HG02571 (cell line): ENCODE results near the gene PASK.

Experiments
- ATAC-seq: cut with Tn5 transposase; IDR thresholded peaks from one replicate; pipeline ENCODE4 v1.9.1; 2021; ENCODE audit warnings: mild to moderate bottlenecking, moderate library complexity; ENCODE audit not compliant: unreplicated experiment

PASK gene

GRCh38 chr2:241084856-241085444 is 64.3 kb downstream of the PASK start:
- no peak for ATAC-seq

- ATAC-seq, result no peak
These were observed 66.2 kb downstream of the PASK start for GRCh38 chr2:241083091-241083415.

GRCh38 chr2:241082341-241083090 is 66.8 kb downstream of the PASK start:
- no peak for ATAC-seq

GRCh38 chr2:241081643-241082340 is 67.5 kb downstream of the PASK start:
- no peak for ATAC-seq

- no peak for ATAC-seq
These were observed 68.1 kb downstream of the PASK start for GRCh38 chr2:241081190-241081642.

- ATAC-seq, result no peak
These were observed 68.7 kb downstream of the PASK start for GRCh38 chr2:241080405-241081189.

- ATAC-seq, result no peak
These were observed 74.3 kb downstream of the PASK start for GRCh38 chr2:241074901-241075540.

GRCh38 chr2:241074065-241074818 is 75.0 kb downstream of the PASK start:
- ATAC-seq, result no peak

GRCh38 chr2:241073166-241074064 is 75.9 kb downstream of the PASK start:
- no peak for ATAC-seq

GRCh38 chr2:241072553-241073165 is 76.6 kb downstream of the PASK start:
- no peak for ATAC-seq

- no peak for ATAC-seq
These were observed 77.1 kb downstream of the PASK start for GRCh38 chr2:241072151-241072550.

GRCh38 chr2:241071677-241072111 is 77.6 kb downstream of the PASK start:
- no peak for ATAC-seq

GRCh38 chr2:241070811-241071676 is 78.2 kb downstream of the PASK start:
- ATAC-seq, result no peak

GRCh38 chr2:241070361-241070760 is 78.9 kb downstream of the PASK start:
- no peak for ATAC-seq

- ATAC-seq, result no peak
These were observed 79.4 kb downstream of the PASK start for GRCh38 chr2:241069821-241070281.

- ATAC-seq, result no peak
These were observed 80.1 kb downstream of the PASK start for GRCh38 chr2:241068942-241069810.
